Measurements from ENCODE around the gene TNFRSF17.

- TF ChIP-seq CTCF (conservative IDR thresholded peaks at IDR 0.05) (no peak), EZH2 (IDR thresholded peaks at IDR 0.05; ENCODE audit: low read depth) (no peak)
Observed at GRCh38 chr16:11950388-11950787, 14.6 kb upstream of the TNFRSF17 start.
